Smooth muscle cell (in vitro differentiated cells): Measurements from ENCODE around the gene NFIX. TPM values are rescaled to one million over a fixed set of nuclear protein-coding genes. Genes with fewer than 3 reads are reported as not detected.

Source experiments
- DNase-seq: peaks from one replicate; lab custom pipeline; 2025; ENCODE audit not compliant: unreplicated experiment; lab: John Stamatoyannopoulos, UW
- H2AFZ ChIP-seq: fragments of 200-600 bp; sonication (generic); 2 replicates; pipeline ENCODE4 v1.6.0; 2016; ENCODE audit warnings: antibody characterized with exemption, low read depth, mild to moderate bottlenecking
- H3F3A ChIP-seq: fragments of 200-600 bp; sonication (generic); 2 replicates; pipeline ENCODE4 v1.6.0; 2017; ENCODE audit warnings: antibody characterized with exemption, low read depth
- H3K27ac ChIP-seq: fragments of 200-600 bp; sonication (generic); 2 replicates; pipeline ENCODE4 v1.5.1; 2016; ENCODE audit warnings: low read depth, mild to moderate bottlenecking
- H3K27me3 ChIP-seq: fragments of 200-600 bp; sonication (generic); 2 replicates; pipeline ENCODE4 v1.6.1; 2016; ENCODE audit warnings: low read depth, mild to moderate bottlenecking
- H3K36me3 ChIP-seq: fragments of 200-600 bp; sonication (generic); 2 replicates; pipeline ENCODE4 v1.5.1; 2016; ENCODE audit warnings: low read depth
- H3K4me1 ChIP-seq: fragments of 200-600 bp; sonication (generic); 2 replicates; pipeline ENCODE4 v1.5.1; 2016; ENCODE audit warnings: low read depth
- H3K4me2 ChIP-seq: fragments of 200-600 bp; sonication (generic); 2 replicates; pipeline ENCODE4 v1.6.0; 2016; ENCODE audit warnings: mild to moderate bottlenecking
- H3K4me3 ChIP-seq: fragments of 200-600 bp; sonication (generic); 2 replicates; pipeline ENCODE4 v1.5.1; 2016; ENCODE audit warnings: mild to moderate bottlenecking
- H3K79me2 ChIP-seq: fragments of 200-600 bp; sonication (generic); 2 replicates; pipeline ENCODE4 v1.6.0; 2016; ENCODE audit warnings: low read depth, mild to moderate bottlenecking
- H3K9ac ChIP-seq: fragments of 200-600 bp; sonication (generic); 2 replicates; pipeline ENCODE4 v1.6.0; 2016; ENCODE audit warnings: low read depth
- H3K9me3 ChIP-seq: fragments of 200-600 bp; sonication (generic); replicated peaks from 2 replicates; pipeline ENCODE4 v1.5.1; 2016; ENCODE audit warnings: low read depth
- H4K20me1 ChIP-seq: fragments of 200-600 bp; sonication (generic); 2 replicates; pipeline ENCODE4 v1.6.0; 2016; ENCODE audit warnings: low read depth
- CTCF ChIP-seq: fragments of 200-600 bp; sonication (generic); IDR thresholded peaks from 2 replicates; pipeline ENCODE4 v1.5.1; 2017; ENCODE audit warnings: borderline replicate concordance, mild to moderate bottlenecking, antibody characterized with exemption; ENCODE audit not compliant: insufficient read depth, poor library complexity, severe bottlenecking
- WGBS: methylation state at CpG from one replicate; pipeline ENCODE4 v1.1.7; 2016; ENCODE audit warnings: low lambda C conversion rate; 5-methylcytosine and 5-hydroxymethylcytosine counted together
- polyA plus RNA-seq: library from polyadenylated mRNA; unstranded; fragments of >200 nt; fragmentation: Nextera tagmentation; extraction: Ambion mirVana; gene quantifications from 2 replicates; pipeline ENCODE4 v1.2.1, GENCODE V29; 2016
- total RNA-seq: library from RNA; depleted of rRNA; stranded (reverse); fragments of >200 nt; gene quantifications from 2 replicates; pipeline ENCODE4 v1.2.3, GENCODE V29; 2014

NFIX gene
- total and polyA plus RNA-seq, 2 experiments from 2014 or later: 1.9 to 2.3 TPM

- Histone ChIP-seq H3K27me3 (no peaks in the 10 kb centered on the region), H3K79me2 (no peaks in the 10 kb centered on the region), H3K4me3 (no peak overlapping the region), H3K36me3 (no peaks in the 10 kb centered on the region), H3F3A (no peaks in the 10 kb centered on the region), H4K20me1 (no peaks in the 10 kb centered on the region), H2AFZ (no peak overlapping the region), H3K4me1 (peaks cover 4% of the 10 kb centered on the region), H3K4me2 (no peak overlapping the region), H3K9me3 (no peaks in the 10 kb centered on the region), H3K9ac (no peak overlapping the region), H3K27ac (no peak overlapping the region)
- no peak for DNase-seq
- no peak for TF ChIP-seq CTCF
- WGBS: 98% methylated on average over 7 of the region's 7 CpGs
Measured at GRCh38 chr19:12970070-12970820, 25.0 kb upstream of the NFIX start.

GRCh38 chr19:12973236-12973635 lies 22.0 kb upstream of the NFIX start:
- no peaks in the 10 kb centered on the region for H3K4me1 ChIP-seq
- no peaks in the 10 kb centered on the region for H4K20me1 ChIP-seq
- H3K4me2 ChIP-seq: no peak overlapping the region
- no peak overlapping the region for H3K4me3 ChIP-seq
- H3K36me3 ChIP-seq: no peaks in the 10 kb centered on the region
- H3K27ac ChIP-seq: no peak overlapping the region
- no peaks in the 10 kb centered on the region for H3K9me3 ChIP-seq
- no peaks in the 10 kb centered on the region for H3K27me3 ChIP-seq
- 88% methylated on average over 16 of the region's 16 CpGs for WGBS
- no peaks in the 10 kb centered on the region for H3F3A ChIP-seq
- no peak for DNase-seq
- TF ChIP-seq CTCF: no peak
- no peak overlapping the region for H2AFZ ChIP-seq
- no peak overlapping the region for H3K9ac ChIP-seq
- H3K79me2 ChIP-seq: no peaks in the 10 kb centered on the region

- H3K27me3 ChIP-seq: no peaks in the 10 kb centered on the region
- H3K9me3 ChIP-seq: no peaks in the 10 kb centered on the region
- H3K36me3 ChIP-seq: no peaks in the 10 kb centered on the region
- H4K20me1 ChIP-seq: no peaks in the 10 kb centered on the region
- H3K4me2 ChIP-seq: no peak overlapping the region
- no peak overlapping the region for H2AFZ ChIP-seq
- no peak for DNase-seq
- 82% methylated on average over 19 of the region's 19 CpGs for WGBS
- no peak overlapping the region for H3K4me3 ChIP-seq
- TF ChIP-seq CTCF: no peak
- no peaks in the 10 kb centered on the region for H3K4me1 ChIP-seq
- no peaks in the 10 kb centered on the region for H3K79me2 ChIP-seq
- H3K9ac ChIP-seq: no peak overlapping the region
- H3F3A ChIP-seq: no peaks in the 10 kb centered on the region
- no peak overlapping the region for H3K27ac ChIP-seq
Measured at GRCh38 chr19:12974301-12975220, 20.7 kb upstream of the NFIX start.
